ENCODE results near the gene ZNF460. TPM values are rescaled to one million over a fixed set of nuclear protein-coding genes. Genes with fewer than 3 reads are reported as not detected.
A peak's percentile ranks its signal among the peaks of the same experiment; 100 is the strongest.

The ZNF460 gene
- total RNA-seq, 1 experiment from 2014 or later = 43.1 TPM

DNA sequence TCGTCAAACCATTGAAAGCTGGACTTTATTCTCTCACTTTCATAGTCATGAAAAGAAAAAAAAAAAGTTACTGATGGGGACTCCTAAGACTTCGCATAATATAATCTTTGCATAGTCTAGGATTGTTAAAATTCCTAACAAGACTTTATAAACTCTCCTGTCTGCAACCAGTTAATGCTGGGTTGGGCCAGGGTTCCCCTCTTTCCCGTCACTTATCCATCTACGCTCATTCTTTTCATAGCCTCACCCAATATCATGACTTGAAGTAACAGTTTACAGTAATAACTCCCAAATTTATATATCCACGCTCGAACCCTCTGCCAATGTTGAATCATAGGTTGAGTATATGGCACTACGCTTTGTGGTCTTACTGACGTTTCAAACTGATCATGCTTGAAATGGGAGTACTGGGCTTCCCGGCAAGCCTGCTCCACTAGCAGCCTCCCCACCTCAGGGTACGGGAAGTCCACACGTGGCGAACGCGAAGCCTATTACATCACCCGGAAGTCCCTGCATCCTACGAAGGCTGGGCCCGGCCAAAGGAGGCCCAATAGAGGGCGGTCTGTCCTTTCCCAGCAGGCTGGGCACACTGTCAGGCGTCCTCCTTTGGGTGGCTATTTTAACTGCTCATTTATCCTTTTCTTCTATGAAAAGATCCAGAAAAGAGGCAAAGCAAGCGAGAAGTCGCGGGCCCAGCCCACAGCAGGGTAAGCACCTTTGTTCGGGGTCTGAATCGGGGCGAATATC lies 694 bp upstream of the ZNF460 start (continued):
- TF ChIP-seq, protein P1, sequence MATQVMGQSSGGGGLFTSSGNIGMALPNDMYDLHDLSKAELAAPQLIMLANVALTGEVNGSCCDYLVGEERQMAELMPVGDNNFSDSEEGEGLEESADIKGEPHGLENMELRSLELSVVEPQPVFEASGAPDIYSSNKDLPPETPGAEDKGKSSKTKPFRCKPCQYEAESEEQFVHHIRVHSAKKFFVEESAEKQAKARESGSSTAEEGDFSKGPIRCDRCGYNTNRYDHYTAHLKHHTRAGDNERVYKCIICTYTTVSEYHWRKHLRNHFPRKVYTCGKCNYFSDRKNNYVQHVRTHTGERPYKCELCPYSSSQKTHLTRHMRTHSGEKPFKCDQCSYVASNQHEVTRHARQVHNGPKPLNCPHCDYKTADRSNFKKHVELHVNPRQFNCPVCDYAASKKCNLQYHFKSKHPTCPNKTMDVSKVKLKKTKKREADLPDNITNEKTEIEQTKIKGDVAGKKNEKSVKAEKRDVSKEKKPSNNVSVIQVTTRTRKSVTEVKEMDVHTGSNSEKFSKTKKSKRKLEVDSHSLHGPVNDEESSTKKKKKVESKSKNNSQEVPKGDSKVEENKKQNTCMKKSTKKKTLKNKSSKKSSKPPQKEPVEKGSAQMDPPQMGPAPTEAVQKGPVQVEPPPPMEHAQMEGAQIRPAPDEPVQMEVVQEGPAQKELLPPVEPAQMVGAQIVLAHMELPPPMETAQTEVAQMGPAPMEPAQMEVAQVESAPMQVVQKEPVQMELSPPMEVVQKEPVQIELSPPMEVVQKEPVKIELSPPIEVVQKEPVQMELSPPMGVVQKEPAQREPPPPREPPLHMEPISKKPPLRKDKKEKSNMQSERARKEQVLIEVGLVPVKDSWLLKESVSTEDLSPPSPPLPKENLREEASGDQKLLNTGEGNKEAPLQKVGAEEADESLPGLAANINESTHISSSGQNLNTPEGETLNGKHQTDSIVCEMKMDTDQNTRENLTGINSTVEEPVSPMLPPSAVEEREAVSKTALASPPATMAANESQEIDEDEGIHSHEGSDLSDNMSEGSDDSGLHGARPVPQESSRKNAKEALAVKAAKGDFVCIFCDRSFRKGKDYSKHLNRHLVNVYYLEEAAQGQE (IDR thresholded peaks at IDR 0.05; ENCODE audit: low read depth) = no peak
- TF ChIP-seq SRF (IDR thresholded peaks at IDR 0.05; ENCODE audit: low read depth) = no peak; the same call in 1 of the 2 replicates
- TF ChIP-seq, protein P2, sequence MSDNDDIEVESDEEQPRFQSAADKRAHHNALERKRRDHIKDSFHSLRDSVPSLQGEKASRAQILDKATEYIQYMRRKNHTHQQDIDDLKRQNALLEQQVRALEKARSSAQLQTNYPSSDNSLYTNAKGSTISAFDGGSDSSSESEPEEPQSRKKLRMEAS (IDR thresholded peaks at IDR 0.05) = peak; percentile 99

DNA sequence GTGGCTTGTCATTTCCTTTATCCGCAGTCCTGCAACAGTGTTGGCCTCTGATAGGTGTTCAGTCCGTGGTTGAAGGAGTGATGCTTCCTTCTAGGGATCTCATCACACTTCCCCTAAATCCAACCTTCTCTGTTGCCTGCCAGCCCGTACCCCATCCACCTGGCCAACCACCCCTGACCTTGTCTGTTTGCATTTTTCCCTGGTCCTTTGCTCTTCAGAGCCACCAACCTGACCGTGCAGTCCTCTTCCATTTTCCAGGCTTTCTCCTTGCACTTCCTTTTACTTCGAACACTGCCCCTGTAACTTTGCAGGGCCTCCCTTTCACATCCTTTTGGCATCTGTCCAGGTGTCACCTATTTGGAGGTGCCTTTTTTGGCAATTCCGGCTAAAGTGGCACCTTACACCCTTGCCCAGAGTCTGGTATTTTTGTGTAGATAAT lies 696 bp downstream of the ZNF460 start:
- ATAC-seq = no peak
- no peak for DNase-seq (ENCODE audit: low read depth, low spot score)
- H4K20me1 ChIP-seq (ENCODE audit: insufficient read depth) = no peaks in the 10 kb centered on the region
- H3K9me3 ChIP-seq (ENCODE audit: control insufficient read depth in 1 of 2, insufficient read depth in 1 of 2, low read depth in 1 of 2, low read length in 2 of 2) = no peaks in the 10 kb centered on the region
- ChIA-PET CTCF (no interaction called here), RAD21 (ENCODE audit: low non-redundant PET in 1 of 2, low total read pairs in 2 of 2, uncharacterized antibody in 2 of 2, unreplicated experiment in 2 of 2) (no interaction called here), POLR2A (no interaction called here)
- H3K4me1 ChIP-seq (ENCODE audit: control insufficient read depth in 1 of 2, insufficient read depth in 2 of 2, low read length in 2 of 2) = peaks cover 9 to 23% of the 10 kb centered on the region in 2 experiments
- H3K79me2 ChIP-seq (ENCODE audit: insufficient read depth, low read length) = peaks cover 65% of the 10 kb centered on the region
- H3K4me2 ChIP-seq (ENCODE audit: low read length) = peak overlapping the region; percentile 99
- no peak for TF ChIP-seq EGR1 (IDR thresholded peaks at IDR 0.05; ENCODE audit: low read depth)
- peak; percentile 86 for TF ChIP-seq SRF (IDR thresholded peaks at IDR 0.05; ENCODE audit: low read depth)
- peak overlapping the region; percentile 99 for H3K4me3 ChIP-seq (replicated peaks in 1 of 2; ENCODE audit: low read depth in 1 of 2, low read length in 2 of 2)
- H3K9ac ChIP-seq (ENCODE audit: low read length) = peak overlapping the region; percentile 95
- H3K9me2 ChIP-seq (ENCODE audit: insufficient read depth) = no peaks in the 10 kb centered on the region
- peak overlapping the region; percentile 93 for H3K27ac ChIP-seq (ENCODE audit: low read depth, low read length)
- intact Hi-C loops (cut with micrococcal nuclease) = loop anchor here (1.0 kb wide), 1 partner anchor 41 kb away; the partner anchor contains the start of gene ZNF805
- peaks cover 15 to 35% of the 10 kb centered on the region in 2 experiments for H3K36me3 ChIP-seq (ENCODE audit: control insufficient read depth in 1 of 2, insufficient read depth in 2 of 2, low read length in 2 of 2)
- TSS peak; percentile 36 for BruUV-seq (replicated peaks)
- H2AFZ ChIP-seq (ENCODE audit: low read depth, low read length, poor library complexity, severe bottlenecking) = no peak overlapping the region
- no peaks in the 10 kb centered on the region for H3K27me3 ChIP-seq (ENCODE audit: insufficient read depth, low read length)

Measured in HCT116 (cell line).